ENCODE data around the gene SYT11.
"Not testable (repeated sequence)": the region's sequence is repeated elsewhere in the genome, so short reads cannot be mapped to it uniquely, and the experiment has no call there.

The SYT11 gene
- 9.6 to 31.6 (median 21.6) reads per million in 18 experiments for total RNA-seq

DNA sequence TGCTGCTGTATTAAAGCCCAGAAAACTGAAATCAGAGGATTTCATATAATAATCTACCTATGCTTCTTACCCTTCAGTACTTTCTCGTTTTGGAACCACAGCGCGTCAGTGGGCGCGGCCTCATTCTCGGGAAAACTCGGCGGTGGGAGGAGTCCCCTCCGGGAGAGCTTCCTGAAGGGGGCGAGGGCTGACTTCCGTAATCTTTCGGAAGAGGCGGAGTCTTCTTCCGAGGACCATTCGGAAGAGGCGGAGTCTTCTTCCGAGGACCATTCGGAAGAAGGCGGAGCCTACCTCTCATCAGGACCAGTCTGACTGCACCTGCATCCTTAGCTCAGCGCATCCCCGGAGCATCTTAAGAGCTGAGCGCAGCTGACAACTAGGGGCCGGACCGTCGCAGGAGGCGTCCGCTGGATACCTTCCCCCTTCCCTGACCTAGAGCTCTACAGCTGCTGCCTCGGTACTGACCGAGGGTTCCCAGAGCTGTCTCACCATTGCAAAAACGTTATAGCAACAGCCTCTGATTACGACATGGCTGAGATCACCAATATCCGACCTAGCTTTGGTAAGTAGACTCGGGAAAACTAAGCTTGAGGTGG lies at the start of gene SYT11:
SYT11 (plus strand) TSS at position 334 of the 596 bp plus-strand sequence; CDS start at position 529, 195 bp downstream.
- DNase-seq: peak; percentile 97 to 98

GRCh38 chr1:155812878-155813277 lies 46.5 kb upstream of the SYT11 start:
- DNase-seq: no peak

DNA sequence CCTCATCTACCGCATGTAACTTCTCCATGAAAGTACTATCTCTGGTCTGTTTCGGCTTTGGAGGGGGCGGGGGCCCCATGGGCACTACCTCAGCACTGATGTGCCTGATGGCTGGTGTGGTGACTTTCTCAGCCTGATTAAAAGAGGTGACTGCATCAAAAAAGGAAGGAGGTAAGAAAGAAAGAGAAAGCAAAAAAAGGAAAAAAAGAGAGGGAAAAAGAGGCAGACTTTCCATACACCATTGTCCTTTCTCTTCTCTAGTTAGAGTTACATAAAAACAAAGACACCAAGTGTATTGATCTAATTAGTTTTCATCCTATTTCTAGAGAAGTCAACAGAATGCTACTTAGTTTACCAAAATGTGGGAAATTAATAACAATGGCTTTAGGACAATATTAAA lies 45.7 kb upstream of the SYT11 start:
- DNase-seq: no peak

- DNase-seq: no peak
Measured at GRCh38 chr1:155816351-155816750, 43.0 kb upstream of the SYT11 start.

GRCh38 chr1:155827450-155827849 lies 31.9 kb upstream of the SYT11 start:
- no peak for DNase-seq

GRCh38 chr1:155831279-155831976 lies 27.9 kb upstream of the SYT11 start:
- no peak for DNase-seq

DNA sequence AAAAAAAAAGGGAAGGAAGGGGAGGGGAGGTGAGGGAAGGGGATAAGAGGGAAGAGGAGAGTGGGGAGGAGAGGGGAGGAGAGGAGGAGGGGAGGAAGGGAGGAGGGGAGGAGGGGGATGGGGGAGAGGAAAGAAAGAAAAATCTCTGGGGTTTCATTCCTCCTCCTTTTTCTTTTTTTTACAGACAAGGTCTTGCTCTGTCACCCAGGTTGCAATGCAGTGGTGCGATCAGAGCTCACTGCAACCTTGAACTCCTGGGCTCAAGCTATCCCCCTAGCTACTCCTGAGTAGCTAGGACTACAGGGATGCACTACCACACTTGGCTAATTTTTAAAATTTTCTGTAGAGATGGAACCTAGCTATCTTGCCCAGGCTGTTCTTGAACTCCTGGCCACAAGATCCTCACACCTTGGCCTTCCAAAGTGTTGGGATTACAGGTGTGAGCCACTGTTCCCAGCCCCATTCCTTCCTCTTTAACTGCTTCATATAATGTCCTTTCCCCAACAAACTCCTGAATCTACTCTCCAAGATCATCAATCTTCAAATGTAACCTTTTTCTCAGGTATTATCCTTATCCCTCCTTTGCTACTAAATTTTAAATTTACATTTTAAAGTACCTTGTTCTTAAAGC lies 25.6 kb upstream of the SYT11 start:
- no peak for DNase-seq

DNA sequence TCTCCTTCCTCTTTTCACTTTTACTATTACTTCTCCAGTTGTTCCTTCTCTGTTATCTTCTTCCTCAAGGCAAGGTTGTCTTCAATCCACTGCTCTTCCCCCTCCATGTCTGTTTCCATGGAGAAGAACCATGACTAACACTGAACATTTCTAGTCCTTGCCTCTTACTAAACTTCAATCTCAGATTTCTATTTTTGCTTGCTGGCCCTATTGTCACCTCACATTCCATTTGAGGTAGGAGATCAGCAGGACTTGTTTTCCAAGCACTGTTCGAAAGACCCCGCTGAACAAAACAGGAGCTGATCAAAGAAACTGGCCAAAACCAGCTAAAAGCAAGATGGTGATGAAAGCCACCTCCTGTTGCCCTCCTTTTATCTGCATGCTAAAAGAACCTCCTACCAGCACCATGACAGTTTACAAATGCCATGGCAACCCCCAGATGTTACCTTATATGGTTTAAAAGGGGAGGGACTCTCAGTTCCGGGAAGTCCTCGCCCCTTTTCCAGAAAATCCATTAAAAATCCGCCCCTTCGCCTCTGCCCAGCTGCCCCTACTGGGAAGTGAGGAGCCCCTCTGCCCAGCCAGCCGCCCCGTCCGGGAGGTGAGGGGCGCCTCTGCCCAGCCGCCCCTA lies 25.0 kb upstream of the SYT11 start:
- DNase-seq: peak; percentile 21 to 45

GRCh38 chr1:155834927-155835399 lies 24.4 kb upstream of the SYT11 start:
- not testable (repeated sequence) for DNase-seq

- DNase-seq: no peak
Measured at GRCh38 chr1:155835548-155835947, 23.8 kb upstream of the SYT11 start.

DNA sequence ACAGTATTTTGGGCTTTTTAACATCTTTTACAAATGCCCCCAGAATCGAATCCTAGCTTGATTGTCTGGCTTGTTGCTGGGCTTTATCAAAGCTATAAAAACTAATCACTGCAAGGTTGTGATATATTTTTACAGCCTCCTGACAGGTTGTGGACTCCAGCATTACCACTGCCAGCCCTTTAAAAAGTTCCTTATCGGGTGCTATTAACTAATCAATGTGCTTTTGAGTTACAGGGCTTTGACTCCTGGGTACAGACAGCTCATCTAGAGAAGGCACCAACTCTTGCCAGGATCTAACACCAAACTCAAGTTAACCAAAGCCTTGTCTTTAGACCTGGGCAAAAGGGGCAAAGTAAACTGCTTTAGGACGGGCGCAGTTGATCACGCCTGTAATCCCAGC lies 19.0 kb upstream of the SYT11 start:
- DNase-seq: no peak

DNA sequence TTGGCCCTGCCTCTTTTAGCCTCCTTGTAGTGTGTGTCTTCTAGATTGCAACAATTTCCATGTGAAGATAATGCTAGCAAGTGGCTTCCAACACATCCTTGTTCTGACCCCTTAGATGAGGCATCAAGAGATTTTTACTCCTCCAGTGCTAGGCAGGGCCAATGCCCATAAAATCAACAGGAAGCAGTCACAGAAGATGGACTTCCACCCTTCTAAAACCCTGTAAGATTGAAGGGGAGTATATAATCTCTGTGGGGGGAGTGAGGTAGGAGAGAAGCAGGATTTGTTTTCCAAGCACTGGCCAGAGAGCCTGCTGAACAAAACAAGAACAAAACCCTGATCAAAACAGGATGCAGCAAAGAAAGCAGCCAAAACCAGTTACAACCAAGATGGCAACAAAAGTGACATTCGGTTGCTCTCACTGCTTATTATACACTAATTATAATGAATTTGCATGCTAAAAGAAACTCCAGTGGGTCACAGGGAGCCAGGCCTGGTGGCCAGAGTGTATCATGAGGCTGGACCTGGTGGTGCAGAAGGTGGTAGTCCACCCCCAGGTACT lies 14.4 kb upstream of the SYT11 start:
- no peak for DNase-seq

- no peak for DNase-seq
Measured at GRCh38 chr1:155847823-155848529, 11.4 kb upstream of the SYT11 start.

DNA sequence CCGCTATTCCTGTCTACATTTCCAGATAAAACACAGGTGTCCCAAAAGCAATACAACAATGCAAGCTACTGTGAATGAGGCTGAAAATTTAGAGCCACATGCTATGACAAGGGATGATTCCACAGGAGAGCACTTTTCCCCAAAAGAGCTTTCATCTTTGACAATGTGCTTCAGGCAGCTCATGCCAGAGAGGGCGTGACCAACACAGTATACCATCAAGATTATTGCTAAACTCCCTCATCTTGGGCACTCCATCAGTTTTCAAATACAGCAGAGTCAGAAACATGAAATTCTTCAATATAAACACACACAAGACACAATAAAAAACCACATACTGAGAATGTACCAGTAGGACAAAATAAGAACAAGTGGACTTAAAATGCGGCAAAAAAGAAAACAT lies 9.0 kb upstream of the SYT11 start:
- DNase-seq: no peak

GRCh38 chr1:155856257-155856974 lies 3.0 kb upstream of the SYT11 start:
- no peak for DNase-seq

- DNase-seq: peak; percentile 95
Measured at GRCh38 chr1:155856975-155857930, 2.1 kb upstream of the SYT11 start, which contains the start of gene GON4L. Gene GON4L (minus strand): TSS chr1:155857214. CDS start chr1:155853780, 3,434 bp downstream.

DNA sequence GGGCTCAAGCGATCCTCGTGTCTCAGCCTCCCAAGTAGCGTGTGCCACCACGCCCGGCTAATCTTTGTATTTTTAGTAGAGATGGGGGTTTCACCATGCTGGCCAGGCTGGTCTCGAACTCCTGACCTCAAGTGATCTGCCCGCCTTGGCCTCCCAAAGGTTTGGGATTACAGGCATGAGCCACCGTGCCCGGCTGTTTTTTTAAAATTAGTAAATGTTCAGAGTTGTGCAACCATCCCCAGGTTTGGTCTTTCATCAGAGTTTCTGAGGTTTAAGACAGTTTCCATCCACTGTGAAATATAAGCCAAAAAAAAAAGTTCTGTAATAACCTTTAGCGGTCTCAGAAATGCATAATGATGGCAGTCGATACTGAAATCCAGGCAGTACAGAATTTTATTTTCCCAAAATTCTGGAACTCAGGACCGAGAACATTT lies 550 bp upstream of the SYT11 start:
- no peak for DNase-seq

GRCh38 chr1:155859881-155860871 lies 809 bp downstream of the SYT11 start:
- DNase-seq: peak; percentile 86 to 93

GRCh38 chr1:155860970-155861510 lies 1.7 kb downstream of the SYT11 start:
- DNase-seq: no peak
